HepG2 (cell line): ENCODE data around the gene GMPPB. TPM values are rescaled to one million over a fixed set of nuclear protein-coding genes. Genes with fewer than 3 reads are reported as not detected.
A peak's percentile ranks its signal among the peaks of the same experiment; 100 is the strongest.

Source experiments
- ADNP ChIP-seq: sonication (generic); formaldehyde crosslinking; IDR thresholded peaks from 2 replicates; pipeline ENCODE4 v1.4.0; 2020; ENCODE audit warnings: missing genetic modification reagents
- ATAD3A ChIP-seq: sonication (generic); formaldehyde crosslinking; IDR thresholded peaks from 2 replicates; pipeline ENCODE4 v1.4.0; 2020; ENCODE audit warnings: missing genetic modification reagents
- CSRNP2 ChIP-seq: sonication (generic); formaldehyde crosslinking; conservative IDR thresholded peaks from 2 replicates; pipeline ENCODE4 v1.8.0; 2022; ENCODE audit warnings: low read depth, missing genetic modification reagents
- DRAP1 ChIP-seq: IDR thresholded peaks from 2 replicates; pipeline ENCODE4 v1.6.1; 2016; ENCODE audit warnings: missing genetic modification reagents, missing compliant biosample characterization
- FOSL2 ChIP-seq: sonication (generic); formaldehyde crosslinking; IDR thresholded peaks from 2 replicates; pipeline ENCODE4 v1.4.0; 2020; ENCODE audit warnings: missing genetic modification reagents
- GTF3A ChIP-seq: sonication (generic); formaldehyde crosslinking; conservative IDR thresholded peaks from 2 replicates; pipeline ENCODE4 v1.4.0; 2020; ENCODE audit warnings: mild to moderate bottlenecking, missing genetic modification reagents
- LBX2 ChIP-seq: sonication (generic); formaldehyde crosslinking; IDR thresholded peaks from 2 replicates; pipeline ENCODE4 v1.5.0; 2020; ENCODE audit warnings: missing genetic modification reagents, mild to moderate bottlenecking, borderline replicate concordance
- MNT ChIP-seq: fragments of 450-650 bp; IDR thresholded peaks from 2 replicates; pipeline ENCODE4 v1.6.1; 2016
- MXI1 ChIP-seq: IDR thresholded peaks from 3 replicates; pipeline ENCODE4 v1.6.1; 2012; ENCODE audit warnings: low read depth, low read length, inconsistent platforms, borderline replicate concordance
- RFX1 ChIP-seq: fragments of 450-650 bp; IDR thresholded peaks from 2 replicates; pipeline ENCODE4 v1.6.1; 2017
- SIX4 ChIP-seq: sonication (generic); formaldehyde crosslinking; IDR thresholded peaks from 2 replicates; pipeline ENCODE4 v1.4.0; 2020; ENCODE audit warnings: missing genetic modification reagents
- ZNF326 ChIP-seq: sonication (generic); formaldehyde crosslinking; IDR thresholded peaks from 2 replicates; pipeline ENCODE4 v1.4.0; 2020; ENCODE audit warnings: missing genetic modification reagents, borderline replicate concordance
- ZNF333 ChIP-seq: sonication (generic); formaldehyde crosslinking; IDR thresholded peaks from 2 replicates; pipeline ENCODE4 v1.4.0; 2020; ENCODE audit warnings: mild to moderate bottlenecking, missing genetic modification reagents, borderline replicate concordance
- ZNF337 ChIP-seq: sonication (generic); formaldehyde crosslinking; IDR thresholded peaks from 2 replicates; pipeline ENCODE4 v1.5.1; 2020; ENCODE audit warnings: missing genetic modification reagents, low read depth, mild to moderate bottlenecking, borderline replicate concordance
- ZNF512 ChIP-seq: sonication (generic); formaldehyde crosslinking; IDR thresholded peaks from 2 replicates; pipeline ENCODE4 v1.4.0; 2020; ENCODE audit warnings: mild to moderate bottlenecking, missing genetic modification reagents
- ZNF557 ChIP-seq: sonication (generic); formaldehyde crosslinking; IDR thresholded peaks from 2 replicates; pipeline ENCODE4 v1.4.0; 2020; ENCODE audit warnings: missing genetic modification reagents
- ZNF678 ChIP-seq: sonication (generic); formaldehyde crosslinking; IDR thresholded peaks from 2 replicates; pipeline ENCODE4 v1.4.0; 2020; ENCODE audit warnings: mild to moderate bottlenecking, missing genetic modification reagents
- ZNF703 ChIP-seq: sonication (generic); formaldehyde crosslinking; IDR thresholded peaks from 2 replicates; pipeline ENCODE4 v1.5.1; 2020; ENCODE audit warnings: missing genetic modification reagents, mild to moderate bottlenecking, moderate library complexity, borderline replicate concordance
- ZNF766 ChIP-seq: sonication (generic); formaldehyde crosslinking; IDR thresholded peaks from 2 replicates; pipeline ENCODE4 v1.5.0; 2020; ENCODE audit warnings: missing genetic modification reagents, borderline replicate concordance
- ZSCAN30 ChIP-seq: sonication (generic); formaldehyde crosslinking; IDR thresholded peaks from 2 replicates; pipeline ENCODE4 v1.5.0; 2020; ENCODE audit warnings: mild to moderate bottlenecking, missing genetic modification reagents
- ZXDC ChIP-seq: sonication (generic); formaldehyde crosslinking; IDR thresholded peaks from 2 replicates; pipeline ENCODE4 v1.5.0; 2020; ENCODE audit warnings: mild to moderate bottlenecking, missing genetic modification reagents
- polyA plus RNA-seq, 8 experiments: library from polyadenylated mRNA; depleted of rRNA in 3 of 8; stranded (reverse) in 7 of 8; unstranded in 1 of 8; fragments of >200 nt; fragmentation: Illumina TruSeq in 4 of 8; extraction: Trizol in 4 of 8; gene quantifications; 2 replicates each; pipeline versions ENCODE4 v1.2.1 to v1.2.3, GENCODE V29; 2011 to 2016; ENCODE audit warnings: low read depth in 4 of 8, missing spikeins in 1 of 8, mixed read lengths in 1 of 8; ENCODE audit not compliant: insufficient read depth in 1 of 8
- total RNA-seq, 5 experiments: library from RNA; depleted of rRNA; stranded (reverse); fragments of >200 nt; fragmentation: Illumina TruSeq; extraction: Trizol; gene quantifications; 2 replicates each; pipeline ENCODE4 v1.2.3, GENCODE V29; 2016; ENCODE audit warnings: low read depth in 1 of 5

GMPPB gene
- total and polyA plus RNA-seq, 2 of the 13 experiments (the other 11 are each of a cell fraction or from before 2014, with no cell fraction given): 6.5 to 23.1 TPM

- TF ChIP-seq ZXDC (CRISPR knock-in tag) (peak; percentile 68; the same call in 1 of the 2 replicates), ZNF333 (CRISPR knock-in tag) (no peak; the same call in 1 of the 2 replicates), RFX1 (no peak), ZNF703 (no peak), ZNF512 (CRISPR knock-in tag) (no peak), ZNF337 (no peak), GTF3A (0 out of 2 replicates have a peak, but pooled peaks have one; percentile 53), LBX2 (CRISPR knock-in tag) (0 out of 2 replicates have a peak, but pooled peaks have one; percentile 36), ZNF678 (CRISPR knock-in tag) (0 out of 2 replicates have a peak, but pooled peaks have one; percentile 38), ZNF766 (CRISPR knock-in tag) (no peak), ZSCAN30 (no peak), FOSL2 (CRISPR knock-in tag) (no peak; the same call in 1 of the 2 replicates), ADNP (CRISPR knock-in tag) (no peak), SIX4 (peak; percentile 34; the same call in 1 of the 2 replicates), CSRNP2 (CRISPR knock-in tag) (no peak), MXI1 (peak; percentile 66; the same call in 2 of the 3 replicates), ZNF557 (CRISPR knock-in tag) (no peak), DRAP1 (CRISPR knock-in tag) (peak; percentile 50; the same call in 1 of the 2 replicates), MNT (peak; percentile 30; the same call in 1 of the 2 replicates), ATAD3A (no peak), ZNF326 (CRISPR knock-in tag) (peak; percentile 62; the same call in 1 of the 2 replicates)
These were observed 34.5 kb downstream of the GMPPB start, which contains the start of the genes MST1 and RNF123 (continued) for GRCh38 chr3:49689046-49689907.
